Neural cell (in vitro differentiated cells): ENCODE measurements around the gene FKBP1A. TPM values are rescaled to one million over a fixed set of nuclear protein-coding genes. Genes with fewer than 3 reads are reported as not detected.

ENCODE experiments used
- H2AFZ ChIP-seq: fragments of 200-600, 300-800 bp; sonication (generic), shearing (Covaris generic); 2 replicates; pipeline ENCODE4 v1.6.0; 2014; ENCODE audit warnings: low read depth, mild to moderate bottlenecking, antibody characterized with exemption, low read length, moderate library complexity
- H3F3A ChIP-seq: fragments of 200-600 bp; shearing (Covaris generic); 2 replicates; pipeline ENCODE4 v1.6.1; 2016; ENCODE audit warnings: mild to moderate bottlenecking, moderate library complexity, mixed read lengths, antibody characterized with exemption, low read length; ENCODE audit not compliant: insufficient read depth, poor library complexity, severe bottlenecking
- H3K27ac ChIP-seq: fragments of 200-600, 300-800 bp; sonication (generic), shearing (Covaris generic); 2 replicates; pipeline ENCODE4 v1.5.1; 2014; ENCODE audit warnings: mild to moderate bottlenecking, low read length, moderate library complexity
- H3K27me3 ChIP-seq: fragments of 300-800, 200-600 bp; sonication (generic), shearing (Covaris generic); 2 replicates; pipeline ENCODE4 v1.6.0; 2014; ENCODE audit warnings: mild to moderate bottlenecking, low read depth, low read length, moderate library complexity; ENCODE audit not compliant: insufficient read depth
- H3K36me3 ChIP-seq: fragments of 300-800, 200-600 bp; sonication (generic), shearing (Covaris generic); 2 replicates; pipeline ENCODE4 v1.5.1; 2014; ENCODE audit warnings: mild to moderate bottlenecking, antibody characterized with exemption, low read length, moderate library complexity; ENCODE audit not compliant: insufficient read depth
- H3K4me2 ChIP-seq: fragments of 300-800, 200-600 bp; sonication (generic), shearing (Covaris generic); 2 replicates; pipeline ENCODE4 v1.6.0; 2014; ENCODE audit warnings: mild to moderate bottlenecking, low read length
- H3K4me3 ChIP-seq: fragments of 300-800, 200-600 bp; sonication (generic), shearing (Covaris generic); 2 replicates; pipeline ENCODE4 v1.5.1; 2014; ENCODE audit warnings: mild to moderate bottlenecking, low read length, moderate library complexity
- H3K79me2 ChIP-seq: fragments of 200-600 bp; shearing (Covaris generic); replicated peaks from 2 replicates; pipeline ENCODE4 v1.6.0; 2014; ENCODE audit warnings: mild to moderate bottlenecking, low read length, moderate library complexity; ENCODE audit not compliant: insufficient read depth
- H3K9ac ChIP-seq: fragments of 300-800, 200-600 bp; sonication (generic), shearing (Covaris generic); 2 replicates; pipeline ENCODE4 v1.6.1; 2016; ENCODE audit warnings: mild to moderate bottlenecking, low read length, mixed read lengths
- H3K9me2 ChIP-seq: fragments of 200-600 bp; shearing (Covaris generic); 2 replicates; pipeline ENCODE4 v1.6.1; 2016; ENCODE audit warnings: mild to moderate bottlenecking, low read length, mixed read lengths; ENCODE audit not compliant: insufficient read depth
- H3K9me3 ChIP-seq: fragments of 200-600, 300-800 bp; sonication (generic), shearing (Covaris generic); 2 replicates; pipeline ENCODE4 v1.6.1; 2016; ENCODE audit warnings: mild to moderate bottlenecking, mixed run types, low read length, moderate library complexity, mixed read lengths
- H4K20me1 ChIP-seq: fragments of 200-600 bp; shearing (Covaris generic); 2 replicates; pipeline ENCODE4 v1.6.1; 2016; ENCODE audit warnings: mild to moderate bottlenecking, mixed run types; ENCODE audit not compliant: insufficient read depth
- EZH2 ChIP-seq: fragments of 200-600, 300-800 bp; shearing (Covaris generic), sonication (generic); IDR thresholded peaks from 2 replicates; pipeline ENCODE4 v1.6.1; 2014; ENCODE audit warnings: antibody characterized with exemption, low read length, borderline replicate concordance, mild to moderate bottlenecking; ENCODE audit not compliant: insufficient read depth, poor library complexity, severe bottlenecking
- MXI1 ChIP-seq: fragments of 450-650 bp; conservative IDR thresholded peaks from 2 replicates; pipeline ENCODE4 v1.6.1; 2014; ENCODE audit warnings: antibody characterized with exemption, mild to moderate bottlenecking; ENCODE audit not compliant: poor library complexity, severe bottlenecking
- POLR2AphosphoS5 ChIP-seq: IDR thresholded peaks from 2 replicates; pipeline ENCODE4 v1.6.1; 2012
- TAF1 ChIP-seq: IDR thresholded peaks from 2 replicates; pipeline ENCODE4 v1.6.1; 2012; ENCODE audit warnings: low read depth
- polyA plus RNA-seq: library from polyadenylated mRNA; depleted of rRNA; stranded (reverse); fragments of >200 nt; gene quantifications from 2 replicates; pipeline ENCODE4 v1.2.3, GENCODE V29; 2014
- TF ChIP-seq, protein P1 (sequence below): IDR thresholded peaks from 2 replicates; pipeline ENCODE4 v1.6.1; 2012; ENCODE audit warnings: borderline replicate concordance
- TF ChIP-seq, protein P2 (sequence below): fragments of 450-650 bp; IDR thresholded peaks from 2 replicates; pipeline ENCODE4 v1.5.1; 2014; ENCODE audit warnings: antibody characterized with exemption, mild to moderate bottlenecking, moderate library complexity; ENCODE audit not compliant: poor library complexity, severe bottlenecking

Gene FKBP1A
- polyA plus RNA-seq, 1 donor from 2014 or later = 150 TPM

GRCh38 chr20:1414982-1415381 is 22.1 kb upstream of the FKBP1A start:
- H3K9me2 ChIP-seq = no peaks in the 10 kb centered on the region
- no peaks in the 10 kb centered on the region for H3K27me3 ChIP-seq
- H4K20me1 ChIP-seq = no peaks in the 10 kb centered on the region
- H3F3A ChIP-seq = no peaks in the 10 kb centered on the region
- H3K36me3 ChIP-seq = no peaks in the 10 kb centered on the region
- H3K27ac ChIP-seq = no peak overlapping the region
- TF ChIP-seq TAF1 (no peak), EZH2 (no peak)
- no peaks in the 10 kb centered on the region for H3K9me3 ChIP-seq
- H3K4me3 ChIP-seq = no peak overlapping the region
- no peaks in the 10 kb centered on the region for H3K79me2 ChIP-seq
- H3K9ac ChIP-seq = no peak overlapping the region
- no peak overlapping the region for H3K4me2 ChIP-seq
- H2AFZ ChIP-seq = no peak overlapping the region

DNA sequence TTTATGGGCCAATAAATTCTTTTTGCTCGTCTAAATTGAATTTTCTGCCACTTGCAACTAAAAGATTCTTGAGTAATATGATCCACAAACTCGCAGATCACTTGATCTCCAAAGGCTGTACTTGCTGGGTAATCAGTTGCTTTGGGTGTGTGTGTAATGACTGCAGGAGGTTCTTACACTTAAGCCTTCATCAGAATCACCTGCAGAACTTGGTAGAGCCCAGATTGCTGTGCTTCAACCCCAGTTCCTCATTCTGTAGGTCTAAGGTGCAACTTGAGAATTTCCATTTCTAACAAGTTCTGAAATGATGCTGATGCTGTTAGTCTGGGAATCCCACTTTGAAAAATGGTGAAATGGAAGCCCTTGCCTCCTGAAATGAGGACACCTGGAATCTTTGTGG is 12.9 kb upstream of the FKBP1A start:
- Histone ChIP-seq H2AFZ (no peak overlapping the region), H3K27me3 (no peaks in the 10 kb centered on the region), H3K9me2 (no peaks in the 10 kb centered on the region), H4K20me1 (no peaks in the 10 kb centered on the region), H3K9me3 (no peaks in the 10 kb centered on the region), H3K36me3 (no peaks in the 10 kb centered on the region), H3K79me2 (no peaks in the 10 kb centered on the region), H3K4me2 (no peak overlapping the region), H3F3A (no peaks in the 10 kb centered on the region), H3K4me3 (no peak overlapping the region), H3K9ac (no peak overlapping the region), H3K27ac (no peak overlapping the region)
- TF ChIP-seq, protein P1, sequence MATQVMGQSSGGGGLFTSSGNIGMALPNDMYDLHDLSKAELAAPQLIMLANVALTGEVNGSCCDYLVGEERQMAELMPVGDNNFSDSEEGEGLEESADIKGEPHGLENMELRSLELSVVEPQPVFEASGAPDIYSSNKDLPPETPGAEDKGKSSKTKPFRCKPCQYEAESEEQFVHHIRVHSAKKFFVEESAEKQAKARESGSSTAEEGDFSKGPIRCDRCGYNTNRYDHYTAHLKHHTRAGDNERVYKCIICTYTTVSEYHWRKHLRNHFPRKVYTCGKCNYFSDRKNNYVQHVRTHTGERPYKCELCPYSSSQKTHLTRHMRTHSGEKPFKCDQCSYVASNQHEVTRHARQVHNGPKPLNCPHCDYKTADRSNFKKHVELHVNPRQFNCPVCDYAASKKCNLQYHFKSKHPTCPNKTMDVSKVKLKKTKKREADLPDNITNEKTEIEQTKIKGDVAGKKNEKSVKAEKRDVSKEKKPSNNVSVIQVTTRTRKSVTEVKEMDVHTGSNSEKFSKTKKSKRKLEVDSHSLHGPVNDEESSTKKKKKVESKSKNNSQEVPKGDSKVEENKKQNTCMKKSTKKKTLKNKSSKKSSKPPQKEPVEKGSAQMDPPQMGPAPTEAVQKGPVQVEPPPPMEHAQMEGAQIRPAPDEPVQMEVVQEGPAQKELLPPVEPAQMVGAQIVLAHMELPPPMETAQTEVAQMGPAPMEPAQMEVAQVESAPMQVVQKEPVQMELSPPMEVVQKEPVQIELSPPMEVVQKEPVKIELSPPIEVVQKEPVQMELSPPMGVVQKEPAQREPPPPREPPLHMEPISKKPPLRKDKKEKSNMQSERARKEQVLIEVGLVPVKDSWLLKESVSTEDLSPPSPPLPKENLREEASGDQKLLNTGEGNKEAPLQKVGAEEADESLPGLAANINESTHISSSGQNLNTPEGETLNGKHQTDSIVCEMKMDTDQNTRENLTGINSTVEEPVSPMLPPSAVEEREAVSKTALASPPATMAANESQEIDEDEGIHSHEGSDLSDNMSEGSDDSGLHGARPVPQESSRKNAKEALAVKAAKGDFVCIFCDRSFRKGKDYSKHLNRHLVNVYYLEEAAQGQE = no peak
- TF ChIP-seq EZH2 (no peak), TAF1 (no peak)

DNA sequence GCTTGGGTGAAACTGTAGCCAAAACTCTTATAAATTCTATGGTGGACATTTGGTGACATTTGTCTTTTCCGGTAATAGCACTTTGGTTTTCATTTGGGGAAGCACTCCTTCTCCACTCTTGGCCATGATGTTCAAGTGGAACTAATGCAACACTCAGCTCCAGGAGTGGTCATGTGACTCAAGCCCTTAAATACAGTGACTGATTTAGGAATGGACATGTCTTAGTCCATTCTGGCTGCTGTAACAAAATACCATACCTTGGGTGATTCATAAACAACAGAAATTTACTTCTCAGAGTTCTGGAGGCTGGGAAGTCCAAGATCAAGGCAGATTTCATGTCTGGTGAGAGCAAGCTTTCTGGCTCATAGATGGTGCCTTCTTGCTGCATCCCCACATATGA is 10.8 kb upstream of the FKBP1A start:
- no peaks in the 10 kb centered on the region for H4K20me1 ChIP-seq
- H3K27ac ChIP-seq = no peak overlapping the region
- no peaks in the 10 kb centered on the region for H3K9me2 ChIP-seq
- H3F3A ChIP-seq = no peaks in the 10 kb centered on the region
- no peaks in the 10 kb centered on the region for H3K9me3 ChIP-seq
- no peak overlapping the region for H3K4me3 ChIP-seq
- H3K36me3 ChIP-seq = no peaks in the 10 kb centered on the region
- no peak overlapping the region for H3K9ac ChIP-seq
- TF ChIP-seq TAF1 (no peak), EZH2 (no peak), POLR2AphosphoS5 (no peak), MXI1 (no peak)
- TF ChIP-seq, protein P1 = no peak
- TF ChIP-seq, protein P2, sequence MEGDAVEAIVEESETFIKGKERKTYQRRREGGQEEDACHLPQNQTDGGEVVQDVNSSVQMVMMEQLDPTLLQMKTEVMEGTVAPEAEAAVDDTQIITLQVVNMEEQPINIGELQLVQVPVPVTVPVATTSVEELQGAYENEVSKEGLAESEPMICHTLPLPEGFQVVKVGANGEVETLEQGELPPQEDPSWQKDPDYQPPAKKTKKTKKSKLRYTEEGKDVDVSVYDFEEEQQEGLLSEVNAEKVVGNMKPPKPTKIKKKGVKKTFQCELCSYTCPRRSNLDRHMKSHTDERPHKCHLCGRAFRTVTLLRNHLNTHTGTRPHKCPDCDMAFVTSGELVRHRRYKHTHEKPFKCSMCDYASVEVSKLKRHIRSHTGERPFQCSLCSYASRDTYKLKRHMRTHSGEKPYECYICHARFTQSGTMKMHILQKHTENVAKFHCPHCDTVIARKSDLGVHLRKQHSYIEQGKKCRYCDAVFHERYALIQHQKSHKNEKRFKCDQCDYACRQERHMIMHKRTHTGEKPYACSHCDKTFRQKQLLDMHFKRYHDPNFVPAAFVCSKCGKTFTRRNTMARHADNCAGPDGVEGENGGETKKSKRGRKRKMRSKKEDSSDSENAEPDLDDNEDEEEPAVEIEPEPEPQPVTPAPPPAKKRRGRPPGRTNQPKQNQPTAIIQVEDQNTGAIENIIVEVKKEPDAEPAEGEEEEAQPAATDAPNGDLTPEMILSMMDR = no peak
- no peak overlapping the region for H2AFZ ChIP-seq
- H3K4me2 ChIP-seq = no peak overlapping the region
- no peaks in the 10 kb centered on the region for H3K79me2 ChIP-seq
- no peaks in the 10 kb centered on the region for H3K27me3 ChIP-seq
